Common myeloid progenitor, CD34-positive (primary cell): ENCODE data around the gene RUVBL2. TPM values are rescaled to one million over a fixed set of nuclear protein-coding genes. Genes with fewer than 3 reads are reported as not detected.

Source experiments
- CTCF ChIA-PET: fragments of 350-600 bp; sonication (Branson Sonifier 250); formaldehyde crosslinking; loops from one replicate; lab custom pipeline; 2021; ENCODE audit warnings: antibody characterized with exemption; lab: Charles Lee
- POLR2A ChIA-PET: fragments of 350-600 bp; sonication (Branson Sonifier 250); formaldehyde crosslinking; loops from one replicate; lab custom pipeline; 2021; ENCODE audit warnings: antibody characterized with exemption; lab: Charles Lee
- DNase-seq, 3 donors: peaks; one replicate each; pipeline versions ENCODE4 v3.0.0 to v3.0.0-alpha.2; 2013
- H3K27ac ChIP-seq, 2 experiments: 1 replicate in 1 of 2; 2 replicates in 1 of 2; pipeline ENCODE4 v1.7.0; 2013; ENCODE audit warnings: inconsistent platforms in 2 of 2, low read length in 2 of 2, mild to moderate bottlenecking in 2 of 2, low read depth in 1 of 2, moderate library complexity in 1 of 2; ENCODE audit not compliant: severe bottlenecking in 2 of 2, insufficient read depth in 1 of 2, poor library complexity in 1 of 2
- H3K27me3 ChIP-seq, 5 experiments: replicated peaks in 2 of 5; 1 replicate in 3 of 5; 2 replicates in 2 of 5; pipeline versions ENCODE4 v1.6.1 to v1.7.0; 2013; ENCODE audit warnings: low read length in 4 of 5, mild to moderate bottlenecking in 2 of 5, moderate library complexity in 2 of 5, inconsistent platforms in 1 of 5; ENCODE audit not compliant: insufficient read depth in 5 of 5, control insufficient read depth in 4 of 5
- H3K36me3 ChIP-seq, 4 experiments: 1 replicate in 2 of 4; 2 replicates in 2 of 4; pipeline versions ENCODE4 v1.6.1 to v1.7.0; 2013; ENCODE audit warnings: low read length in 3 of 4, control low read depth in 1 of 4, mild to moderate bottlenecking in 1 of 4; ENCODE audit not compliant: control insufficient read depth in 4 of 4, insufficient read depth in 4 of 4
- H3K4me1 ChIP-seq, 4 experiments: 1 replicate in 3 of 4; 2 replicates in 1 of 4; pipeline versions ENCODE4 v1.6.1 to v1.7.1; 2013; ENCODE audit warnings: low read length in 3 of 4, mild to moderate bottlenecking in 3 of 4, control low read depth in 1 of 4, inconsistent platforms in 1 of 4, moderate library complexity in 1 of 4; ENCODE audit not compliant: control insufficient read depth in 4 of 4, insufficient read depth in 4 of 4; ENCODE audit errors: control extremely low read depth in 1 of 4
- H3K4me3 ChIP-seq, 7 experiments: 1 replicate in 4 of 7; 2 replicates in 3 of 7; pipeline versions ENCODE4 v1.5.1 to v1.7.0; 2013; ENCODE audit warnings: mild to moderate bottlenecking in 7 of 7, low read length in 6 of 7, moderate library complexity in 6 of 7, inconsistent platforms in 2 of 7, low read depth in 2 of 7, control low read depth in 1 of 7; ENCODE audit not compliant: insufficient read depth in 4 of 7, control insufficient read depth in 1 of 7; ENCODE audit errors: extremely low read depth in 1 of 7
- H3K9me3 ChIP-seq, 5 experiments: 1 replicate in 4 of 5; 2 replicates in 1 of 5; pipeline versions ENCODE4 v1.6.1 to v1.7.1; 2013; ENCODE audit warnings: low read length in 4 of 5, mild to moderate bottlenecking in 2 of 5, inconsistent platforms in 1 of 5, low read depth in 1 of 5, moderate library complexity in 1 of 5; ENCODE audit not compliant: control insufficient read depth in 4 of 5, insufficient read depth in 2 of 5; ENCODE audit errors: control extremely low read depth in 1 of 5
- WGBS: methylation state at CpG from one replicate; pipeline ENCODE4 v1.1.5; 2013; ENCODE audit not compliant: insufficient coverage; 5-methylcytosine and 5-hydroxymethylcytosine counted together
- polyA plus RNA-seq: library from polyadenylated mRNA; unstranded; fragments of 120-200 nt; gene quantifications from one replicate; pipeline ENCODE4 v1.2.1, GENCODE V29; 2013

RUVBL2 gene
- 76.3 TPM for polyA plus RNA-seq

GRCh38 chr19:48993175-48994034 is at the start of gene RUVBL2, which contains the start of gene GYS1:
RUVBL2 (plus strand) TSS chr19:48993887; CDS start chr19:48993912, 25 bp downstream.
GYS1 (minus strand) TSS chr19:48993309; CDS start chr19:48993112, 197 bp downstream.
- WGBS, result 0% methylated on average over 50 of the region's 56 CpGs
- H3K4me3 ChIP-seq, result peak within 1 kb of the TSS; percentile 79 to 97 (median 92)
- no peaks in the 10 kb centered on the region for H3K27me3 ChIP-seq
- CTCF ChIA-PET, result interaction anchor here (0.6 to 2.5 kb wide), 14 partner anchors 10 to 277 kb away, joined by 3 to 21 read pairs (median 4); no protein-coding TSS in a partner anchor
- peak; percentile 99 to 100 (median 100) for DNase-seq
- POLR2A ChIA-PET, result interaction anchor here (0.5 to 1.9 kb wide), 7 partner anchors 17 to 336 kb away, joined by 3 to 11 read pairs (median 3); partner anchors contain the start of gene FTL
- peaks cover 0 to 18% (median 8%) of the 10 kb centered on the region in 4 experiments for H3K36me3 ChIP-seq
- H3K4me1 ChIP-seq, result peaks cover 4 to 29% (median 29%) of the 10 kb centered on the region in 4 experiments
- peak within 1 kb of the TSS; percentile 94 to 98 for H3K27ac ChIP-seq
- no peaks in the 10 kb centered on the region for H3K9me3 ChIP-seq

DNA sequence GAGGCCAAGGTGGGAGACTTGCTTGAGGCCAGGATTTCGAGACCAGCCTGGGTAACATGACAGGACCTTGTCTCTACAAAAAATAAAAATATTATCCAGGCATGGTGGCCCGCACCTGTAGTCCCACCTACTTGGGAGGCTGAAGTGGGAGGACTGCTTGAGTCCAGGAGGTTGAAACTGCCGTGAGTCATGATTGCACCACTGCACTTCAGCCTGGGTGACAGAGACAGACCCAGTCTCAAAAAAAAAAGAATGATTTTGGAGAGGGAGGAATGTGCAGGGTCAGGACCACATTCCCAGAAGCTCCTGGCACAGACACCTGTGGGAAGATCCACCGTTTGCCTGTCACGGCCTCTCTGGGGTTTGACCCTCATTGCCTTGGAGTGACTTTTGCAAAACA is 48.3 kb upstream of the RUVBL2 start:
- ChIA-PET CTCF (interaction anchor here (0.6 to 1.2 kb wide), 2 partner anchors 8 to 43 kb away, joined by 3 to 6 read pairs; no protein-coding TSS in a partner anchor), POLR2A (no interaction called here)
- Histone ChIP-seq H3K36me3 (no peaks in the 10 kb centered on the region), H3K4me1 (no peaks in the 10 kb centered on the region), H3K27ac (no peak overlapping the region), H3K27me3 (no peaks in the 10 kb centered on the region), H3K9me3 (peaks cover 0 to 15% (median 10%) of the 10 kb centered on the region in 5 experiments), H3K4me3 (no peak overlapping the region)
- 97% methylated on average over 4 of the region's 5 CpGs for WGBS
- no peak for DNase-seq

DNA sequence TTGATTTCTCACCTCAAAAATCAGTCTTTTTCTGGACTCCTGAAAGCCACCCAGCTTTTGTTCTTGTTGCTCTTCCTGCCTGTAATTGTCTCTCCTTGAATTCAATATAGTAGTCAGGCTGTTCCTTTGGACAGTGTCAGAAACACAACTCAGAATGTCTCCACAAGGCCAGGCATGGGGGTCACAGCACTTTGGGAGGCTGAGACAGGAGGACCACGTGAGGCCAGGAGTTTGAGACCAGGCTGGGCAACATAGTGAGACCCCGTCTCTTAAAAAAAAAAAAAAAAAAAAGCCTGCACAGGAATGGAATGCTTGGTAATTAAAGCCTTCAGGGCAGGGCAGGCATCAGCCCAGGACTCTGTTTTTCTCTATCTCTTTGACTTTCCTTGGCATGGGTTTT is 47.9 kb upstream of the RUVBL2 start:
- no peaks in the 10 kb centered on the region for H3K36me3 ChIP-seq
- DNase-seq, result no peak
- H3K4me3 ChIP-seq, result no peak overlapping the region
- ChIA-PET POLR2A (no interaction called here), CTCF (no interaction called here)
- H3K4me1 ChIP-seq, result no peaks in the 10 kb centered on the region
- H3K27me3 ChIP-seq, result no peaks in the 10 kb centered on the region
- no peak overlapping the region for H3K27ac ChIP-seq
- H3K9me3 ChIP-seq, result peaks cover 0 to 13% (median 10%) of the 10 kb centered on the region in 5 experiments
- WGBS, result 100% methylated on average over 1 of the region's 2 CpGs

- DNase-seq, result no peak
- no peaks in the 10 kb centered on the region for H3K36me3 ChIP-seq
- no peaks in the 10 kb centered on the region for H3K27me3 ChIP-seq
- WGBS, result 100% methylated on average over 4 of the region's 9 CpGs
- ChIA-PET POLR2A (no interaction called here), CTCF (no interaction called here)
- no peak overlapping the region for H3K4me3 ChIP-seq
- peaks cover 0 to 10% (median 9%) of the 10 kb centered on the region in 5 experiments for H3K9me3 ChIP-seq
- no peaks in the 10 kb centered on the region for H3K4me1 ChIP-seq
- no peak overlapping the region for H3K27ac ChIP-seq
These were observed 47.0 kb upstream of the RUVBL2 start for GRCh38 chr19:48946463-48947257.

GRCh38 chr19:48947258-48947542 is 46.5 kb upstream of the RUVBL2 start:
- ChIA-PET POLR2A (no interaction called here), CTCF (no interaction called here)
- Histone ChIP-seq H3K4me1 (no peaks in the 10 kb centered on the region), H3K4me3 (no peak overlapping the region), H3K9me3 (peaks cover 0 to 10% (median 9%) of the 10 kb centered on the region in 5 experiments), H3K27ac (no peak overlapping the region), H3K27me3 (no peaks in the 10 kb centered on the region), H3K36me3 (no peaks in the 10 kb centered on the region)
- DNase-seq, result no peak
- 100% methylated on average over 1 of the region's 3 CpGs for WGBS

- H3K9me3 ChIP-seq, result peaks cover 0 to 10% (median 9%) of the 10 kb centered on the region in 5 experiments
- DNase-seq, result peak in 2 of 3 donors; percentile 60 to 74
- H3K4me1 ChIP-seq, result peaks cover 0 to 7% (median 6%) of the 10 kb centered on the region in 4 experiments
- WGBS, result 68% methylated on average over 3 of the region's 3 CpGs
- POLR2A ChIA-PET, result interaction anchor here (0.9 kb wide), 1 partner anchor 17 kb away, joined by 3 read pairs; no protein-coding TSS in a partner anchor
- H3K36me3 ChIP-seq, result no peaks in the 10 kb centered on the region
- H3K27ac ChIP-seq, result no peak overlapping the region
- no peak overlapping the region for H3K4me3 ChIP-seq
- no peaks in the 10 kb centered on the region for H3K27me3 ChIP-seq
- CTCF ChIA-PET, result interaction anchor here (0.8 kb wide), 1 partner anchor 18 kb away, joined by 3 read pairs; no protein-coding TSS in a partner anchor
These were observed 43.5 kb upstream of the RUVBL2 start for GRCh38 chr19:48950159-48950558.
